Mucosa of descending colon (tissue), 3 donors: Measurements from ENCODE around the gene TUSC1. TPM values are rescaled to one million over a fixed set of nuclear protein-coding genes. Genes with fewer than 3 reads are reported as not detected.

ENCODE experiments used
- ATAC-seq: fragments of 200-7000 bp; cut with Tn5 transposase; one replicate; pipeline ENCODE4 v1.9.1; 2020; ENCODE audit warnings: mild to moderate bottlenecking, moderate library complexity
- DNase-seq, 3 donors: peaks; one replicate each; pipeline ENCODE4 v3.0.0-alpha.2; 2020
- H3K36me3 ChIP-seq: fragments of 200-600 bp; one replicate; pipeline ENCODE4 v1.8.0; 2021; ENCODE audit warnings: low read depth, mild to moderate bottlenecking
- H3K4me1 ChIP-seq: fragments of 200-600 bp; one replicate; pipeline ENCODE4 v1.8.0; 2021; ENCODE audit warnings: low read depth, mild to moderate bottlenecking
- H3K4me3 ChIP-seq: fragments of 200-600 bp; one replicate; pipeline ENCODE4 v1.8.0; 2021; ENCODE audit warnings: mild to moderate bottlenecking
- H3K9me3 ChIP-seq: fragments of 200-600 bp; one replicate; pipeline ENCODE4 v1.8.0; 2021; ENCODE audit warnings: mild to moderate bottlenecking
- intact Hi-C, 2 donors: fragments of 100-400 bp; cut with DNase I in 1 of 2; cut with micrococcal nuclease in 1 of 2; formaldehyde crosslinking; loops; one replicate each; pipeline versions ENCODE4 v1.11.0 to v1.11.1; 2022; cut with DNase I, micrococcal nuclease
- total RNA-seq, 3 donors: library from RNA; stranded (reverse); fragmentation: NEBNext Ultra II Directional in 2 of 3; extraction: Animal tissue kit (Norgen Biotek cat#: 25700) in 2 of 3; gene quantifications; one replicate each; pipeline versions ENCODE4 v1.2.1 to v1.2.4, GENCODE V29; 2021 to 2023
- TF ChIP-seq, protein P1 (sequence below): fragments of 200-600 bp; IDR thresholded peaks from one replicate; pipeline ENCODE4 v1.8.0; 2022; ENCODE audit warnings: antibody characterized with exemption, mild to moderate bottlenecking
- donor health status: DM: no; HTN: no; CAD: no; lungs with moderate emphysema.
- donor health status: DM: no; HTN: no; CAD: no.
- donor health status: DM: no; HTN: yes; CAD: no.

Gene TUSC1
- total RNA-seq, 3 donors from 2014 or later: 11.5 to 17.4 (median 16.6) TPM

- Histone ChIP-seq H3K36me3 (no peaks in the 10 kb centered on the region), H3K4me1 (no peaks in the 10 kb centered on the region), H3K9me3 (no peaks in the 10 kb centered on the region), H3K4me3 (no peak overlapping the region)
- TF ChIP-seq, protein P1, sequence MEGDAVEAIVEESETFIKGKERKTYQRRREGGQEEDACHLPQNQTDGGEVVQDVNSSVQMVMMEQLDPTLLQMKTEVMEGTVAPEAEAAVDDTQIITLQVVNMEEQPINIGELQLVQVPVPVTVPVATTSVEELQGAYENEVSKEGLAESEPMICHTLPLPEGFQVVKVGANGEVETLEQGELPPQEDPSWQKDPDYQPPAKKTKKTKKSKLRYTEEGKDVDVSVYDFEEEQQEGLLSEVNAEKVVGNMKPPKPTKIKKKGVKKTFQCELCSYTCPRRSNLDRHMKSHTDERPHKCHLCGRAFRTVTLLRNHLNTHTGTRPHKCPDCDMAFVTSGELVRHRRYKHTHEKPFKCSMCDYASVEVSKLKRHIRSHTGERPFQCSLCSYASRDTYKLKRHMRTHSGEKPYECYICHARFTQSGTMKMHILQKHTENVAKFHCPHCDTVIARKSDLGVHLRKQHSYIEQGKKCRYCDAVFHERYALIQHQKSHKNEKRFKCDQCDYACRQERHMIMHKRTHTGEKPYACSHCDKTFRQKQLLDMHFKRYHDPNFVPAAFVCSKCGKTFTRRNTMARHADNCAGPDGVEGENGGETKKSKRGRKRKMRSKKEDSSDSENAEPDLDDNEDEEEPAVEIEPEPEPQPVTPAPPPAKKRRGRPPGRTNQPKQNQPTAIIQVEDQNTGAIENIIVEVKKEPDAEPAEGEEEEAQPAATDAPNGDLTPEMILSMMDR: no peak
- intact Hi-C loops: no loop called here
- no peak for DNase-seq
- ATAC-seq: no peak
Measured at GRCh38 chr9:25654417-25654816, 23.8 kb downstream of the TUSC1 start.

DNA sequence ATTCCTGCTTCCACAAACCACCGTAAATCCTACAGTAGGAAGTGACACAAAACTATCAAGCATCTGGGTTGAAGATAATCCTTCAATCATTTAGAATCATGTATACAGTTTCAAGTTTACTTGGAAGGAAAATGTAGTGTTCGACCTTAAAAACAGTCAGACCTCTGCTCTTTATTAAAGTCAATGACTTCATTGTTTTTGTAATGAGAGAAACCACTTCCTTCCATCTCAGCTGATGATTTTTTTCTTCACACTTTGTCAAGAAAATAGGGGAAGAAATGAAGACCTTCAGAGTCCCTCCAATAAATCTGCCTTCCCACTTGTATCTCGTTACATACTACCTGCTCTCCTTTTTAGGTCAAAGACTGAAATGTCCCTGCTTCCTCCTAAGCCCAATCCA is 30.1 kb downstream of the TUSC1 start:
- TF ChIP-seq, protein P1: no peak
- ATAC-seq (no peak), DNase-seq (no peak)
- H3K4me3 ChIP-seq: no peak overlapping the region
- no peaks in the 10 kb centered on the region for H3K36me3 ChIP-seq
- H3K4me1 ChIP-seq: no peaks in the 10 kb centered on the region
- intact Hi-C loops: no loop called here
- no peaks in the 10 kb centered on the region for H3K9me3 ChIP-seq

DNA sequence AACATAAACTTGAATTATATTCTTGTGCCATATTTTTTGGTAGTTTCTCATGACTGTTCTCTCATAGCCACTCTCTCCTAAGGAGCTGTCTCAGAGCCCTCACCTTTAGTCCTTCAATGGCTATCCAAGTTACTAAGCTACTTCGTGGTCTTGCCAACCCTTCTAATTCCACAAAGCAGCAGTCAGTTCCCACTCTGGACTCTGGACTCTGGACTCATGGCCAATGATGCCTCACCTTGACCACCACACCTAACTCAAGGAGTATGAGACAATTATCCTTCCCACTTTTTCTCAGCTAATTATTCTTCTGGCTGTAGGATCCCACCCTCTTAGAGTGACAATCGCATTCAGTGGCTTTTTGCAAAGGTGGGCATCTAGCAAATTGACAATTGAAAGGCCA is 42.2 kb downstream of the TUSC1 start:
- peak; percentile 71 for ATAC-seq

DNA sequence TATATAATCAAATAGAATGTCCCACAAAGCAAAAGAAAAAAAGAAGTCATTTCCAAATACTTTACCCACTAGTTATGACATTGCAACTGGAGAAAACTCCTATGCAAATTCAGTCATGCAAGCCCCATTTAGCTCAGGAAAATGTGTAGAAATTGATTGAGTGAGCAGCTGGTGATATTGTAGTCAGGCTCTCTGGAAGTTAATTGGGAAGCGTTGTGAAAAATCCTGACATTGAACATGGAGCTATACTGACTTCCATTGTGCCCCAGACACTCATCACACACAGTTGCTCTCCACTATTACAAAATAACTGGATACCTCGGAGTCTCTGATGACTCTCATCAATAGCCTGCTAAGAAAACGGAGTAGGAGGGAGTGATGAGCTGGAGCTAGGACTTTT is 49.0 kb downstream of the TUSC1 start:
- intact Hi-C loops: no loop called here
- Histone ChIP-seq H3K4me3 (no peak overlapping the region), H3K4me1 (no peaks in the 10 kb centered on the region), H3K36me3 (no peaks in the 10 kb centered on the region), H3K9me3 (no peaks in the 10 kb centered on the region)
- TF ChIP-seq, protein P1: no peak
- ATAC-seq (no peak), DNase-seq (no peak)

More for the DNA sequence above, 42.2 kb downstream of the TUSC1 start:
- intact Hi-C loops: no loop called here
- TF ChIP-seq, protein P1: no peak
- Histone ChIP-seq H3K4me3 (no peak overlapping the region), H3K36me3 (no peaks in the 10 kb centered on the region), H3K9me3 (no peaks in the 10 kb centered on the region), H3K4me1 (no peaks in the 10 kb centered on the region)
- DNase-seq: peak in 2 of 3 donors; percentile 29 to 54
